Measurements from ENCODE around the gene TAF1. TPM values are rescaled to one million over a fixed set of nuclear protein-coding genes. Genes with fewer than 3 reads are reported as not detected.
"Not testable (repeated sequence)": the region's sequence is repeated elsewhere in the genome, so short reads cannot be mapped to it uniquely, and the experiment has no call there.

TAF1 gene
- total and polyA plus RNA-seq, 12 donors = 7.5 to 48.9 (median 28.1) TPM

- Histone ChIP-seq H3K27me3 (no peaks in the 10 kb centered on the region), H3K9me3 (replicated peaks in 1 of 3) (no peaks in the 10 kb centered on the region), H3K4me1 (replicated peaks in 1 of 2) (peaks cover 0 to 7% of the 10 kb centered on the region in 2 donors), H3K36me3 (replicated peaks in 1 of 2) (peaks cover 0 to 56% of the 10 kb centered on the region in 2 donors), H3K4me3 (no peak overlapping the region), H3K27ac (no peak overlapping the region)
- intact Hi-C loops (cut with DNase I) = no loop called here
- no peak for DNase-seq
- 84 to 96% (median 91%) methylated on average over 4 of the region's 4 CpGs for WGBS, 4 donors
- TF ChIP-seq CTCF (IDR thresholded peaks at IDR 0.05) (no peak), POLR2A (IDR thresholded peaks at IDR 0.05) (no peak)
Observed at GRCh38 chrX:71372388-71372787, 6.2 kb downstream of the TAF1 start.

- intact Hi-C loops (cut with DNase I) = no loop called here
- WGBS, 4 donors = 74 to 92% (median 87%) methylated on average over 3 of the region's 3 CpGs
- peaks cover 0 to 83% of the 10 kb centered on the region in 2 donors for H3K36me3 ChIP-seq (replicated peaks in 1 of 2)
Observed at GRCh38 chrX:71378732-71379131, 12.6 kb downstream of the TAF1 start.

GRCh38 chrX:71391725-71392124 lies 25.6 kb downstream of the TAF1 start:
- peaks cover 0 to 72% of the 10 kb centered on the region in 2 donors for H3K36me3 ChIP-seq (replicated peaks in 1 of 2)

More at GRCh38 chrX:71378732-71379131, 12.6 kb downstream of the TAF1 start:
- Histone ChIP-seq H3K27ac (no peak overlapping the region), H3K4me1 (replicated peaks in 1 of 2) (no peaks in the 10 kb centered on the region), H3K27me3 (no peaks in the 10 kb centered on the region), H3K9me3 (replicated peaks in 1 of 3) (no peaks in the 10 kb centered on the region), H3K4me3 (no peak overlapping the region)
- no peak for DNase-seq
- no peak for TF ChIP-seq CTCF (IDR thresholded peaks at IDR 0.05)
- no peak for TF ChIP-seq POLR2A (IDR thresholded peaks at IDR 0.05)

GRCh38 chrX:71393919-71394318 lies 27.8 kb downstream of the TAF1 start:
- TF ChIP-seq POLR2A (IDR thresholded peaks at IDR 0.05) (no peak), CTCF (IDR thresholded peaks at IDR 0.05) (no peak)
- Histone ChIP-seq H3K4me1 (replicated peaks in 1 of 2) (no peaks in the 10 kb centered on the region), H3K36me3 (replicated peaks in 1 of 2) (peaks cover 0 to 77% of the 10 kb centered on the region in 2 donors), H3K27me3 (no peaks in the 10 kb centered on the region), H3K27ac (no peak overlapping the region), H3K4me3 (no peak overlapping the region), H3K9me3 (replicated peaks in 1 of 3) (no peaks in the 10 kb centered on the region)
- WGBS, 4 donors = 90 to 95% (median 91%) methylated on average over 5 of the region's 5 CpGs
- intact Hi-C loops (cut with DNase I) = no loop called here
- DNase-seq = no peak

More at GRCh38 chrX:71391725-71392124, 25.6 kb downstream of the TAF1 start:
- H3K9me3 ChIP-seq (replicated peaks in 1 of 3); intact Hi-C loops (cut with DNase I); H3K27me3 ChIP-seq; H3K27ac ChIP-seq; H3K4me1 ChIP-seq (replicated peaks in 1 of 2); H3K4me3 ChIP-seq; DNase-seq: not testable (repeated sequence)
- 90 to 100% (median 96%) methylated on average over 1 to 4 of the region's 4 CpGs for WGBS, 4 donors

- DNase-seq = no peak
- peaks cover 0 to 70% of the 10 kb centered on the region in 2 donors for H3K36me3 ChIP-seq (replicated peaks in 1 of 2)
- no peaks in the 10 kb centered on the region for H3K27me3 ChIP-seq
- no peak overlapping the region for H3K4me3 ChIP-seq
- intact Hi-C loops (cut with DNase I) = no loop called here
- WGBS, 4 donors = 78 to 96% (median 85%) methylated on average over 5 of the region's 5 CpGs
- no peak for TF ChIP-seq CTCF (IDR thresholded peaks at IDR 0.05)
- no peaks in the 10 kb centered on the region for H3K9me3 ChIP-seq (replicated peaks in 1 of 3)
- no peak overlapping the region for H3K27ac ChIP-seq
- no peaks in the 10 kb centered on the region for H3K4me1 ChIP-seq (replicated peaks in 1 of 2)
Observed at GRCh38 chrX:71396576-71396975, 30.4 kb downstream of the TAF1 start.
